Sigmoid colon (tissue), 7 donors: ENCODE measurements around the gene STRADA. TPM values are rescaled to one million over a fixed set of nuclear protein-coding genes. Genes with fewer than 3 reads are reported as not detected.
A peak's percentile ranks its signal among the peaks of the same experiment; 100 is the strongest.

Experiments
- DNase-seq: peaks from one replicate; pipeline ENCODE4 v3.0.0-alpha.2; 2019
- H3K27ac ChIP-seq, 4 donors: fragments of 200-600 bp; sonication (generic); one replicate each; pipeline ENCODE4 v1.5.1; 2016 to 2019; ENCODE audit warnings: mild to moderate bottlenecking in 1 of 4
- H3K27me3 ChIP-seq, 3 donors: fragments of 200-600 bp; sonication (generic); one replicate each; pipeline ENCODE4 v1.5.1; 2019; ENCODE audit warnings: mild to moderate bottlenecking in 1 of 3
- H3K36me3 ChIP-seq, 4 donors: fragments of 200-600 bp; sonication (generic); one replicate each; pipeline ENCODE4 v1.5.1; 2016 to 2019
- H3K4me1 ChIP-seq, 4 donors: fragments of 200-600 bp; sonication (generic); one replicate each; pipeline ENCODE4 v1.5.1; 2017 to 2019
- H3K4me3 ChIP-seq, 4 donors: fragments of 200-600 bp; sonication (generic); one replicate each; pipeline ENCODE4 v1.5.1; 2017 to 2019; ENCODE audit warnings: mild to moderate bottlenecking in 2 of 4, moderate library complexity in 1 of 4
- H3K9me3 ChIP-seq, 4 donors: fragments of 200-600 bp in 3 of 4; sonication (generic) in 3 of 4; one replicate each; pipeline versions ENCODE4 v1.5.1 to v1.6.1; 2013 to 2019
- CTCF ChIP-seq, 4 experiments: fragments of 450-650 bp in 3 of 4; fragments of 200-600 bp in 1 of 4; IDR thresholded peaks; one replicate each; pipeline ENCODE4 v1.5.1; 2016 to 2019; ENCODE audit warnings: antibody characterized with exemption in 4 of 4, mild to moderate bottlenecking in 3 of 4, moderate library complexity in 2 of 4
- EP300 ChIP-seq, 4 donors: sonication (generic); formaldehyde crosslinking; IDR thresholded peaks; one replicate each; pipeline ENCODE4 v1.6.1; 2017; ENCODE audit warnings: antibody characterized with exemption in 4 of 4
- POLR2A ChIP-seq, 2 donors: fragments of 450-650 bp; IDR thresholded peaks; one replicate each; pipeline ENCODE4 v1.6.1; 2016; ENCODE audit warnings: antibody characterized with exemption in 2 of 2, mild to moderate bottlenecking in 2 of 2, moderate library complexity in 2 of 2
- POLR2AphosphoS5 ChIP-seq, 4 donors: sonication (generic); formaldehyde crosslinking; IDR thresholded peaks; one replicate each; pipeline ENCODE4 v1.6.1; 2017; ENCODE audit warnings: antibody characterized with exemption in 4 of 4
- WGBS, 2 donors: extraction: QIAGEN DNeasy Blood & Tissue Kit; methylation state at CpG; one replicate each; pipeline ENCODE4 v1.1.7; 2013; 5-methylcytosine and 5-hydroxymethylcytosine counted together
- intact Hi-C: fragments of 100-400 bp; cut with DNase I; formaldehyde crosslinking; loops from one replicate; pipeline ENCODE4 v1.15.1; 2023
- polyA plus RNA-seq, 3 donors: library from polyadenylated mRNA; stranded (reverse); fragments of 200-250 nt; gene quantifications; one replicate each; pipeline ENCODE4 v1.2.3, GENCODE V29; 2013
- total RNA-seq, 4 donors: library from RNA; depleted of rRNA; stranded (reverse); fragments of >200 nt; gene quantifications; one replicate each; pipeline ENCODE4 v1.1.0, GENCODE V29; 2016
- donor health status: healthy with polysubstance abuse.
- donor health status: Bipolar disorder and iron deficiency.
- donor health status: healthy.

The STRADA gene
- total and polyA plus RNA-seq, 7 donors = 7.2 to 45.1 (median 20.0) TPM

GRCh38 chr17:63700528-63701455 is 40.8 kb downstream of the STRADA start:
- Histone ChIP-seq H3K4me3 (peak overlapping the region; percentile 26 to 76 (median 56)), H3K27ac (peak overlapping the region; percentile 70 to 75 (median 72)), H3K36me3 (peaks cover 3 to 31% (median 9%) of the 10 kb centered on the region in 4 donors), H3K27me3 (no peaks in the 10 kb centered on the region), H3K4me1 (peaks cover 0 to 45% (median 38%) of the 10 kb centered on the region in 4 donors), H3K9me3 (no peaks in the 10 kb centered on the region)
- peak; percentile 83 for DNase-seq
- TF ChIP-seq POLR2AphosphoS5 (IDR thresholded peaks at IDR 0.05) (peak; percentile 10 to 60 (median 54)), CTCF (IDR thresholded peaks at IDR 0.05) (peak in 1 of 4 experiments; percentile 10), EP300 (IDR thresholded peaks at IDR 0.05) (no peak)
- intact Hi-C loops = loop anchor here (5.0 kb wide), 1 partner anchor 42 kb away; the partner anchor contains the start of gene STRADA
- 7 to 33% methylated on average over 88 of the region's 88 CpGs for WGBS, 2 donors

DNA sequence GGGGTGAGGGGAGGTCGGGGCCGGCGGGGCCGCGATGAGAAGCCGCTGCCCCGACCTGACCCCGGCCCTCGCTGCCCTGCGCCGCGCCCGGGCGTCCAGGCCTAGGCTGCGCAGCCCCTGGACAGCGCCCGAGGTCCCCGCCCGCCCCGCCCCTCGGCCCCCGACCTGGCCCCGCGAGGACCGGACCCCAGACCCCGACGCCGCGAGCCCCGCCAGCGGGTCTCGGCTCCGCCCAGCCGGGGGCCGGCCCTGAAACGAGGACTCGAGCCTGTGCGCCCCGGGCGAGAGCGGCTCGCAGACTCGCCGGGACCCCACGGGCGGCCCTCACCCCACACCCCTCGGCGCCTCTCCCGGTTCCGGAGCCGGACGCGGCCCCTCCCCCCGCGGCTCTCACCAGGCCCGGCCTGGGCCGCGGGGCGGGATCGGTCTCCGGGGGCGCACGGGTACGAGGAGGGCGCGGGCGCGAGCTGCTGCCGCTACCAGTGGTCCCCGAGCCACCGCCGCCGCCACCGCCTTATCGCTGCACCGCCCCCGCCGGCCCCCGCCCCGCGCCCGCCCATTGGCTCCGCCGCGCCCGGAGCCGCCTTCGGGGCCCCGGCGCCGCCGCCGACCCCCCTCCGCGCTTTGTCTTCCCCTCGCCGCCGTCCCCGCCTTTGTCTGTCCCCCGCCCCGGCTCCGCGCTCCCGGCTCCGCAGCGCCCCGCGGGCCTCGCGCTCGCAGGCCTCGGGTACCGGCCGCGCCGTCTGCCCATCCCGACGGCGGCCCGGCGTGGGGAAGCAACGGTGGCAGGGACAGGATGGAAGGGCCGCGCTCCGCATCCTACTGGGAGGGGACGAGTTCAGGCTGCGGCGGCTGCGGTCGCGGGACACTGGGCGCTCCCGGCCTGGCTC is 41.7 kb downstream of the STRADA start, which contains the start of gene LIMD2:
LIMD2 (minus strand) TSS at position 488 of the 890 bp plus-strand sequence. CDS start 827 bp downstream, outside the sequence.
- peaks cover 0 to 22% (median 5%) of the 10 kb centered on the region in 4 donors for H3K36me3 ChIP-seq
- intact Hi-C loops = loop anchor here (5.0 kb wide), 2 partner anchors 42 to 78 kb away; partner anchors contain the start of genes MAP3K3 and STRADA
- peak within 1 kb of the TSS; percentile 40 to 76 (median 56) for H3K4me3 ChIP-seq
- DNase-seq = peak; percentile 76
- no peaks in the 10 kb centered on the region for H3K27me3 ChIP-seq
- WGBS, 2 donors = 1% methylated on average over 133 of the region's 133 CpGs
- H3K9me3 ChIP-seq = no peaks in the 10 kb centered on the region
- peak within 1 kb of the TSS; percentile 70 to 75 (median 72) for H3K27ac ChIP-seq
- H3K4me1 ChIP-seq = peaks cover 0 to 45% (median 38%) of the 10 kb centered on the region in 4 donors
- TF ChIP-seq CTCF (IDR thresholded peaks at IDR 0.05) (no peak), POLR2AphosphoS5 (IDR thresholded peaks at IDR 0.05) (no peak), POLR2A (IDR thresholded peaks at IDR 0.05) (no peak), EP300 (IDR thresholded peaks at IDR 0.05) (no peak)

DNA sequence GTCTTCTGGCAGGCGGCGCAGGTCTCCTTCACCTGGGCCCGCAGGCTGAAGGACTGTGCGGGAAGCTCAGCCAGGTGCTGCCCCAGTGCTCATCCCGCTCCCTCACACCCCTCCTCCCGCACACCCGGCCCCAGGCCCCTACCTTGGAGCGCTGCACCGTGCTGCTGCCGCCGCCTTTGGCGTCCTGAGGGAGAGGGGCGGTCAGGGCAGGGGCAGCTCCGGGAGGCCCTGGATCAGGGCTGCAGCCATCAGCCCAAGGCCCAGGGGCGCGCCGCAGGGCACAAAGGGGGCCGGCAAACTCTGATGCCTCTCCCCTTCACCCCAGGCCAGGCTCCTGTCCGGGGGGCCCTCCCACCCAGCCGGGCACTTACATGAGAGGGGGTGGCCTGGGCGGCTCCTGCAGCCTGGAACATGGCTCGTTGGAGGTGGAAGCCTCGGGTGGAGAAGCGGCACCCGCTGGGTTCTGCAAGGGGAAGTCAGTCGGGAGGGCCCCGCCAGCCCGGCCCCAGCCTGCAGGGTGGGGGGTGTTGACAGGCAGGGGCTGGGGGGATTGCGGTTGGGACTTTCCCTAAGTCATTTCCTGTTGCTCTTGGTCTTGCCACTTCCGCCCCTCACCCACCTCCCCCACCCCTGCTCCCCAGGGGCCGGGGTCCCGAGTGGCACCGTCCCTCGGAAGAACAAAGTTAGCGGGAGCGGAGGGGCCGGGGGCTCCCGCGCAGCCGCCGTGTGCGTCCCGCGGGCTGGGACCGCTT is 42.5 kb downstream of the STRADA start:
- H3K4me1 ChIP-seq = peaks cover 0 to 51% (median 42%) of the 10 kb centered on the region in 4 donors
- peaks cover 0 to 20% (median 8%) of the 10 kb centered on the region in 4 donors for H3K36me3 ChIP-seq
- H3K27me3 ChIP-seq = no peaks in the 10 kb centered on the region
- no peak for TF ChIP-seq CTCF (IDR thresholded peaks at IDR 0.05)
- no peak for TF ChIP-seq EP300 (IDR thresholded peaks at IDR 0.05)
- no peak for TF ChIP-seq POLR2AphosphoS5 (IDR thresholded peaks at IDR 0.05)
- TF ChIP-seq POLR2A (IDR thresholded peaks at IDR 0.05) = no peak
- no peaks in the 10 kb centered on the region for H3K9me3 ChIP-seq
- H3K27ac ChIP-seq = peak overlapping the region; percentile 65 to 75 (median 70)
- intact Hi-C loops = loop anchor here (5.0 kb wide), 1 partner anchor 77 kb away; the partner anchor contains the start of gene MAP3K3
- DNase-seq = peak; percentile 78
- H3K4me3 ChIP-seq = peak overlapping the region; percentile 19 to 76 (median 56)
- 3 to 5% methylated on average over 45 of the region's 45 CpGs for WGBS, 2 donors
